HTR-8/SVneo (cell line): ENCODE results near the gene APOBEC4.
A peak's percentile ranks its signal among the peaks of the same experiment; 100 is the strongest.
"Not testable (repeated sequence)": the region's sequence is repeated elsewhere in the genome, so short reads cannot be mapped to it uniquely, and the experiment has no call there.

ENCODE experiments used
- DNase-seq: peaks from one replicate; pipeline ENCODE4 v3.0.0; 2011; ENCODE audit warnings: low spot score, mixed read lengths; ENCODE audit not compliant: insufficient read length
- FAIRE-seq: peaks from 2 replicates; lab custom pipeline; 2011; peaks lifted over from hg19 to GRCh38; lab: Jason Lieb, UNC

Gene APOBEC4

GRCh38 chr1:183652547-183653461, at the start of gene APOBEC4:
Gene APOBEC4 (minus strand): TSS chr1:183653316. CDS start chr1:183648781, 4,535 bp downstream.
- DNase-seq: no peak
- peak; percentile 4 for FAIRE-seq

- FAIRE-seq: no peak
- no peak for DNase-seq
Observed at GRCh38 chr1:183702813-183703198, 49.7 kb upstream of the APOBEC4 start.

- DNase-seq (no peak), FAIRE-seq (no peak)
Observed at GRCh38 chr1:183702087-183702812, 49.1 kb upstream of the APOBEC4 start.

- FAIRE-seq (no peak), DNase-seq (no peak)
Observed at GRCh38 chr1:183699616-183700160, 46.6 kb upstream of the APOBEC4 start.

- FAIRE-seq: no peak
- no peak for DNase-seq
Observed at GRCh38 chr1:183697814-183698590, 44.9 kb upstream of the APOBEC4 start.

GRCh38 chr1:183696981-183697380, 43.9 kb upstream of the APOBEC4 start:
- FAIRE-seq: no peak

GRCh38 chr1:183694755-183695154, 41.6 kb upstream of the APOBEC4 start:
- no peak for FAIRE-seq
- no peak for DNase-seq

More at GRCh38 chr1:183696981-183697380, 43.9 kb upstream of the APOBEC4 start:
- DNase-seq: no peak

GRCh38 chr1:183694066-183694465, 41.0 kb upstream of the APOBEC4 start:
- DNase-seq: no peak
- FAIRE-seq: no peak

GRCh38 chr1:183693521-183693920, 40.4 kb upstream of the APOBEC4 start:
- FAIRE-seq (no peak), DNase-seq (no peak)

GRCh38 chr1:183689762-183690204, 36.7 kb upstream of the APOBEC4 start:
- DNase-seq (no peak), FAIRE-seq (no peak)

- FAIRE-seq (no peak), DNase-seq (no peak)
Observed at GRCh38 chr1:183688341-183689060, 35.4 kb upstream of the APOBEC4 start.

- DNase-seq (no peak), FAIRE-seq (no peak)
Observed at GRCh38 chr1:183687546-183688304, 34.6 kb upstream of the APOBEC4 start.

GRCh38 chr1:183686229-183686628, 33.1 kb upstream of the APOBEC4 start:
- FAIRE-seq (no peak), DNase-seq (no peak)

GRCh38 chr1:183685112-183685713, 32.1 kb upstream of the APOBEC4 start:
- DNase-seq: peak; percentile 61
- FAIRE-seq: no peak

GRCh38 chr1:183679363-183679762, 26.2 kb upstream of the APOBEC4 start:
- not testable (repeated sequence) for FAIRE-seq, DNase-seq

- FAIRE-seq (no peak), DNase-seq (no peak)
Observed at GRCh38 chr1:183678819-183679218, 25.7 kb upstream of the APOBEC4 start.

- DNase-seq (no peak), FAIRE-seq (peak; percentile 28)
Observed at GRCh38 chr1:183676586-183677189, 23.6 kb upstream of the APOBEC4 start.
